GM12878 (cell line): ENCODE results near the gene ABCA3.

Experiments used
- BRCA1 ChIP-seq: IDR thresholded peaks from 2 replicates; pipeline ENCODE4 v1.6.1; 2011; ENCODE audit warnings: low read depth, low read length, improper control_type of control experiment
- CTCF ChIP-seq, 3 experiments: IDR thresholded peaks in 2 of 3; conservative IDR thresholded peaks in 1 of 3; 2 replicates each; pipeline ENCODE4 v1.5.1; 2011; ENCODE audit warnings: low read depth in 3 of 3, low read length in 3 of 3, mild to moderate bottlenecking in 3 of 3, control low read depth in 2 of 3, moderate library complexity in 2 of 3, inconsistent platforms in 1 of 3, mixed read lengths in 1 of 3; ENCODE audit not compliant: control insufficient read depth in 2 of 3, insufficient read depth in 1 of 3; ENCODE audit errors: extremely low read depth in 1 of 3
- GATAD2B ChIP-seq: fragments of 450-650 bp; conservative IDR thresholded peaks from 2 replicates; pipeline ENCODE4 v1.6.1; 2017; ENCODE audit warnings: low read depth, mild to moderate bottlenecking, moderate library complexity
- PAX8 ChIP-seq: fragments of 450-650 bp; IDR thresholded peaks from 2 replicates; pipeline ENCODE4 v1.6.1; 2017; ENCODE audit warnings: mild to moderate bottlenecking, moderate library complexity
- POLR2AphosphoS5 ChIP-seq: IDR thresholded peaks from 2 replicates; pipeline ENCODE4 v1.6.1; 2011; ENCODE audit warnings: mild to moderate bottlenecking, low read length, inconsistent platforms
- SRF ChIP-seq, 2 experiments: IDR thresholded peaks; 2 replicates each; pipeline ENCODE4 v1.6.1; 2011; ENCODE audit warnings: low read depth in 2 of 2, low read length in 2 of 2, mild to moderate bottlenecking in 1 of 2, moderate library complexity in 1 of 2
- TAF1 ChIP-seq: IDR thresholded peaks from 2 replicates; pipeline ENCODE4 v1.6.1; 2011; ENCODE audit warnings: mild to moderate bottlenecking, low read depth, low read length, borderline replicate concordance
- USF1 ChIP-seq: IDR thresholded peaks from 2 replicates; pipeline ENCODE4 v1.6.1; 2011; ENCODE audit warnings: borderline replicate concordance, low read depth, mild to moderate bottlenecking, moderate library complexity, mixed read lengths, low read length; ENCODE audit not compliant: insufficient read depth; ENCODE audit errors: extremely low read length

- TF ChIP-seq TAF1 (no peak), POLR2AphosphoS5 (no peak), SRF (IDR thresholded peaks at IDR 0.05; ENCODE audit: low read depth in 2 of 2, low read length in 2 of 2) (no peak), BRCA1 (no peak), CTCF (IDR thresholded peaks at IDR 0.05 in 2 of 3, conservative IDR thresholded peaks at IDR 0.05 in 1 of 3; ENCODE audit: control insufficient read depth in 2 of 3, extremely low read depth in 1 of 3, insufficient read depth in 1 of 3, low read depth in 3 of 3, low read length in 3 of 3) (no peak), GATAD2B (no peak), USF1 (no peak), PAX8 (no peak)
Observed at GRCh38 chr16:2286550-2286949, 54.0 kb downstream of the ABCA3 start.
